HepG2 (cell line): ENCODE measurements around the gene UNC5B. TPM values are rescaled to one million over a fixed set of nuclear protein-coding genes. Genes with fewer than 3 reads are reported as not detected.
A peak's percentile ranks its signal among the peaks of the same experiment; 100 is the strongest.

Source experiments
- CREB1 ChIP-seq, 2 experiments: fragments of 450-650 bp in 1 of 2; IDR thresholded peaks; 2 replicates each; pipeline ENCODE4 v1.6.1; 2016 to 2017; ENCODE audit warnings: control low read depth in 1 of 2, mild to moderate bottlenecking in 1 of 2, missing compliant biosample characterization in 1 of 2, missing genetic modification characterization in 1 of 2
- EP300 ChIP-seq, 3 experiments: sonication (generic) in 1 of 3; formaldehyde crosslinking in 1 of 3; IDR thresholded peaks; 2 replicates each; pipeline versions ENCODE4 v1.5.1 to v1.6.1; 2011 to 2020; ENCODE audit warnings: low read depth in 2 of 3, low read length in 2 of 3, borderline replicate concordance in 1 of 3, improper control_type of control experiment in 1 of 3, mild to moderate bottlenecking in 1 of 3, missing genetic modification reagents in 1 of 3, moderate library complexity in 1 of 3
- FOXP4 ChIP-seq: sonication (generic); formaldehyde crosslinking; IDR thresholded peaks from 2 replicates; pipeline ENCODE4 v1.4.0; 2020; ENCODE audit warnings: missing genetic modification reagents
- POGK ChIP-seq: sonication (generic); formaldehyde crosslinking; conservative IDR thresholded peaks from 2 replicates; pipeline ENCODE4 v1.8.0; 2022; ENCODE audit warnings: mild to moderate bottlenecking, moderate library complexity, missing genetic modification reagents
- SIX1 ChIP-seq: sonication (generic); formaldehyde crosslinking; IDR thresholded peaks from 2 replicates; pipeline ENCODE4 v1.4.0; 2020; ENCODE audit warnings: missing genetic modification reagents, borderline replicate concordance
- TFDP2 ChIP-seq: sonication (generic); formaldehyde crosslinking; IDR thresholded peaks from 2 replicates; pipeline ENCODE4 v1.4.0; 2020; ENCODE audit warnings: missing genetic modification reagents
- THAP9 ChIP-seq: sonication (generic); formaldehyde crosslinking; IDR thresholded peaks from 2 replicates; pipeline ENCODE4; 2020; ENCODE audit warnings: missing genetic modification reagents, mild to moderate bottlenecking, borderline replicate concordance
- ZBTB33 ChIP-seq: sonication (generic); formaldehyde crosslinking; IDR thresholded peaks from 2 replicates; pipeline ENCODE4 v1.4.0; 2020; ENCODE audit warnings: missing genetic modification reagents
- ZBTB7A ChIP-seq: sonication (generic); formaldehyde crosslinking; IDR thresholded peaks from 2 replicates; pipeline ENCODE4 v1.8.0; 2022; ENCODE audit warnings: mild to moderate bottlenecking, missing genetic modification reagents
- ZSCAN31 ChIP-seq: sonication (generic); formaldehyde crosslinking; IDR thresholded peaks from 2 replicates; pipeline ENCODE4 v1.5.0; 2020; ENCODE audit warnings: low read depth, mild to moderate bottlenecking, missing genetic modification reagents
- polyA plus RNA-seq, 8 experiments: library from polyadenylated mRNA; depleted of rRNA in 3 of 8; stranded (reverse) in 7 of 8; unstranded in 1 of 8; fragments of >200 nt; fragmentation: Illumina TruSeq in 4 of 8; extraction: Trizol in 4 of 8; gene quantifications; 2 replicates each; pipeline versions ENCODE4 v1.2.1 to v1.2.3, GENCODE V29; 2011 to 2016; ENCODE audit warnings: low read depth in 4 of 8, missing spikeins in 1 of 8, mixed read lengths in 1 of 8; ENCODE audit not compliant: insufficient read depth in 1 of 8
- total RNA-seq, 5 experiments: library from RNA; depleted of rRNA; stranded (reverse); fragments of >200 nt; fragmentation: Illumina TruSeq; extraction: Trizol; gene quantifications; 2 replicates each; pipeline ENCODE4 v1.2.3, GENCODE V29; 2016; ENCODE audit warnings: low read depth in 1 of 5
- TF ChIP-seq, protein P1 (sequence below): sonication (generic); formaldehyde crosslinking; IDR thresholded peaks from 2 replicates; pipeline ENCODE4 v1.4.0; 2020; ENCODE audit warnings: missing genetic modification reagents
- TF ChIP-seq, protein P2 (sequence below): sonication (generic); formaldehyde crosslinking; IDR thresholded peaks from 2 replicates; pipeline ENCODE4 v1.5.0; 2020; ENCODE audit warnings: mild to moderate bottlenecking, missing genetic modification reagents

Gene UNC5B
- total and polyA plus RNA-seq, 2 of the 13 experiments (the other 11 are each of a cell fraction or from before 2014, with no cell fraction given): 0.07 TPM

GRCh38 chr10:71347587-71348395 is 135.4 kb downstream of the UNC5B start (continued):
- peak; percentile 46 for TF ChIP-seq POGK (CRISPR knock-in tag)
- peak; percentile 21; the same call in 1 of the 2 replicates for TF ChIP-seq ZBTB33
- peak; percentile 49; the same call in 1 of the 2 replicates for TF ChIP-seq TFDP2 (CRISPR knock-in tag)
- TF ChIP-seq FOXP4 (CRISPR knock-in tag): peak; percentile 92
- TF ChIP-seq, protein P1, sequence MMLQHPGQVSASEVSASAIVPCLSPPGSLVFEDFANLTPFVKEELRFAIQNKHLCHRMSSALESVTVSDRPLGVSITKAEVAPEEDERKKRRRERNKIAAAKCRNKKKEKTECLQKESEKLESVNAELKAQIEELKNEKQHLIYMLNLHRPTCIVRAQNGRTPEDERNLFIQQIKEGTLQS (CRISPR knock-in tag): no peak
- TF ChIP-seq ZSCAN31 (CRISPR knock-in tag): peak; percentile 63; the same call in 1 of the 2 replicates
- TF ChIP-seq THAP9 (CRISPR knock-in tag): peak; percentile 52; the same call in 1 of the 2 replicates
- no peak for TF ChIP-seq ZBTB7A (CRISPR knock-in tag)
- TF ChIP-seq CREB1 (IDR thresholded peaks at IDR 0.05): no peak
- no peak; the same call in 1 of the 2 replicates for TF ChIP-seq CREB1 (CRISPR knock-in tag; IDR thresholded peaks at IDR 0.05)
- TF ChIP-seq, protein P2, sequence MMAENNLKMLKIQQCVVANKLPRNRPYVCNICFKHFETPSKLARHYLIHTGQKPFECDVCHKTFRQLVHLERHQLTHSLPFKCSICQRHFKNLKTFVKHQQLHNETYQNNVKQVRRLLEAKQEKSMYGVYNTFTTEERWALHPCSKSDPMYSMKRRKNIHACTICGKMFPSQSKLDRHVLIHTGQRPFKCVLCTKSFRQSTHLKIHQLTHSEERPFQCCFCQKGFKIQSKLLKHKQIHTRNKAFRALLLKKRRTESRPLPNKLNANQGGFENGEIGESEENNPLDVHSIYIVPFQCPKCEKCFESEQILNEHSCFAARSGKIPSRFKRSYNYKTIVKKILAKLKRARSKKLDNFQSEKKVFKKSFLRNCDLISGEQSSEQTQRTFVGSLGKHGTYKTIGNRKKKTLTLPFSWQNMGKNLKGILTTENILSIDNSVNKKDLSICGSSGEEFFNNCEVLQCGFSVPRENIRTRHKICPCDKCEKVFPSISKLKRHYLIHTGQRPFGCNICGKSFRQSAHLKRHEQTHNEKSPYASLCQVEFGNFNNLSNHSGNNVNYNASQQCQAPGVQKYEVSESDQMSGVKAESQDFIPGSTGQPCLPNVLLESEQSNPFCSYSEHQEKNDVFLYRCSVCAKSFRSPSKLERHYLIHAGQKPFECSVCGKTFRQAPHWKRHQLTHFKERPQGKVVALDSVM (CRISPR knock-in tag): peak; percentile 100
- TF ChIP-seq EP300 (IDR thresholded peaks at IDR 0.05; ENCODE audit: low read depth in 2 of 2, low read length in 2 of 2): peak in 1 of 2 experiments; percentile 76; a peak in 2 of 4 replicates
- TF ChIP-seq EP300 (CRISPR knock-in tag; IDR thresholded peaks at IDR 0.05; ENCODE audit: borderline replicate concordance): peak; percentile 72
- TF ChIP-seq SIX1 (CRISPR knock-in tag): 0 out of 2 replicates have a peak, but pooled peaks have one; percentile 19
